PC-3 (cell line): ENCODE measurements around the gene ASF1B.

ENCODE experiments used
- CTCF ChIP-seq: fragments of 300-600 bp; sonication (generic); conservative IDR thresholded peaks from 2 replicates; pipeline ENCODE4 v1.5.1; 2017; ENCODE audit warnings: antibody characterized with exemption, low read depth, mild to moderate bottlenecking, low read length
- EZH2 ChIP-seq: fragments of 300-600 bp; sonication (generic); IDR thresholded peaks from one replicate; pipeline ENCODE4 v1.6.1; 2017; ENCODE audit warnings: antibody characterized with exemption, mild to moderate bottlenecking, low read length; ENCODE audit not compliant: unreplicated experiment
- EZH2phosphoT487 ChIP-seq: fragments of 300-600 bp; sonication (generic); IDR thresholded peaks from 2 replicates; pipeline ENCODE4 v1.6.1; 2018; ENCODE audit warnings: mild to moderate bottlenecking, antibody characterized with exemption, low read length, borderline replicate concordance

- TF ChIP-seq CTCF, result no peak
- no peak for TF ChIP-seq EZH2
- TF ChIP-seq EZH2phosphoT487, result no peak
Observed at GRCh38 chr19:14078411-14078810, 58.0 kb downstream of the ASF1B start.
